Measurements from ENCODE around the gene ASIC1. TPM values are rescaled to one million over a fixed set of nuclear protein-coding genes. Genes with fewer than 3 reads are reported as not detected.

Gene ASIC1
- total and polyA plus RNA-seq, 7 experiments from 2014 or later, result 0.14 to 10.1 (median 1.7) TPM

DNA sequence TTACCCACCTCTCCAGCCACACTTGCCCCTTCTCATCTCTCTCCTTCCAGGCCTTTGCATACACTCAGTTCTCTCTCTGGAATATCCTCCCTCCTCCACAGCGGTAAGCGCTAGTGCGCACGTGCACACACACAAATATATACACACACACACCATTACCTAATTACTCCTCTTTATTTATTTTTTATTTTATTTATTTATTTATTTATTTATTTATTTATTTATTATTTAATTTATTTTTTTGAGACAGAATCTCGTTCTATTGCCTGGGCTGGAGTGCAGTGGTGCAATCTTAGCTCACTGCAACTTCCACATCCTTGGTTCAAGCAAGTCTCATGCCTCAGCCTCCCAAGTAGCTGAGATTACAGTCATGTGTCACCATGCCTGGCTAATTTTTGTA is 11.7 kb downstream of the ASIC1 start:
- Histone ChIP-seq H3K36me3 (ENCODE audit: control insufficient read depth in 2 of 3, insufficient read depth in 3 of 3, low read length in 3 of 3) (no peaks in the 10 kb centered on the region), H3K27ac (ENCODE audit: low read depth, low read length) (no peak overlapping the region), H3K27me3 (ENCODE audit: control insufficient read depth in 2 of 2, insufficient read depth in 2 of 2, low read length in 2 of 2) (no peaks in the 10 kb centered on the region), H3K9me3 (ENCODE audit: control insufficient read depth in 2 of 3, low read length in 3 of 3) (no peaks in the 10 kb centered on the region), H3K4me1 (ENCODE audit: control insufficient read depth in 2 of 2, insufficient read depth in 2 of 2, low read length in 2 of 2) (no peaks in the 10 kb centered on the region), H3K4me3 (ENCODE audit: low read length) (no peak overlapping the region)
- Mint-ChIP-seq H3K9me3 (no peaks in the 10 kb centered on the region), H3K27me3 (no peaks in the 10 kb centered on the region), H3K27ac (no peak overlapping the region), H3K4me1 (peaks cover 0 to 10% (median 8%) of the 10 kb centered on the region in 7 donors), H3K4me3 (no peak overlapping the region), H3K36me3 (no peaks in the 10 kb centered on the region)
- DNase-seq (no peak), ATAC-seq (no peak)
- ChIA-PET CTCF (interaction anchor here (0.7 to 7.2 kb wide), 11 partner anchors 8 to 1485 kb away, joined by 3 to 47 read pairs (median 4); partner anchors contain the start of gene RACGAP1), POLR2A (interaction anchor here (0.8 kb wide), 1 partner anchor 16 kb away, joined by 4 read pairs; no protein-coding TSS in a partner anchor)
- intact Hi-C loops (cut with micrococcal nuclease), result no loop called here

DNA sequence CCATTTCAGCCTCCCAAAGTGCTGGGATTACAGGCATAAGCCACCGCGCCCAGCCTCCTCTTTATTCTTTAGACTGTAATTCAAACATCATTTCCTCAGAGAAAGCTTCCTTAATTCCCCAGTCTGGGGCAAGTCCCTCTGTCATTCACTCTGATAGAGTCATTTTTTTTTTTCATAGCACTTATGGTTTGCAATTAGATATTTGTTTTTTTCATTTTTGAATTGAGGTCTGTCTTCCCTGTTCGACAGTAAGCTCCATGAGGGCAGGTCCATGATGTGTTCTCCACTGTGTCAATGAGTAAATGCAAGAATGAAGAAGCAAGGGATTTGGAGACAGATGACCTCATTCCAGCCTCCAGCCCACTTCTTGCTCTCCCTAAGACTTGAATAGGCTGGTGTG is 12.1 kb downstream of the ASIC1 start:
- no peak overlapping the region for H3K27ac ChIP-seq (ENCODE audit: low read depth, low read length)
- H3K4me3 ChIP-seq (ENCODE audit: low read length), result no peak overlapping the region
- H3K4me3 Mint-ChIP-seq, result no peak overlapping the region
- H3K27me3 ChIP-seq (ENCODE audit: control insufficient read depth in 2 of 2, insufficient read depth in 2 of 2, low read length in 2 of 2), result no peaks in the 10 kb centered on the region
- DNase-seq (no peak), ATAC-seq (no peak)
- ChIA-PET POLR2A (interaction anchor here (0.8 to 1.1 kb wide), 2 partner anchors 15 to 116 kb away, joined by 4 read pairs; no protein-coding TSS in a partner anchor), CTCF (interaction anchor here (0.7 to 7.2 kb wide), 10 partner anchors 8 to 1485 kb away, joined by 3 to 47 read pairs (median 4); partner anchors contain the start of gene RACGAP1)
- no peaks in the 10 kb centered on the region for H3K36me3 ChIP-seq (ENCODE audit: control insufficient read depth in 2 of 3, insufficient read depth in 3 of 3, low read length in 3 of 3)
- H3K4me1 ChIP-seq (ENCODE audit: control insufficient read depth in 2 of 2, insufficient read depth in 2 of 2, low read length in 2 of 2), result no peaks in the 10 kb centered on the region
- no peaks in the 10 kb centered on the region for H3K27me3 Mint-ChIP-seq
- no peaks in the 10 kb centered on the region for H3K9me3 Mint-ChIP-seq
- H3K9me3 ChIP-seq (ENCODE audit: control insufficient read depth in 2 of 3, low read length in 3 of 3), result no peaks in the 10 kb centered on the region
- H3K4me1 Mint-ChIP-seq, result peaks cover 0 to 10% (median 8%) of the 10 kb centered on the region in 7 donors
- no peaks in the 10 kb centered on the region for H3K36me3 Mint-ChIP-seq
- no peak overlapping the region for H3K27ac Mint-ChIP-seq
- intact Hi-C loops (cut with micrococcal nuclease), result no loop called here

- Histone ChIP-seq H3K9me3 (ENCODE audit: control insufficient read depth in 2 of 3, low read length in 3 of 3) (no peaks in the 10 kb centered on the region), H3K36me3 (ENCODE audit: control insufficient read depth in 2 of 3, insufficient read depth in 3 of 3, low read length in 3 of 3) (no peaks in the 10 kb centered on the region), H3K4me1 (ENCODE audit: control insufficient read depth in 2 of 2, insufficient read depth in 2 of 2, low read length in 2 of 2) (peaks cover 0 to 3% of the 10 kb centered on the region in 2 donors), H3K27me3 (ENCODE audit: control insufficient read depth in 2 of 2, insufficient read depth in 2 of 2, low read length in 2 of 2) (no peaks in the 10 kb centered on the region), H3K27ac (ENCODE audit: low read depth, low read length) (no peak overlapping the region), H3K4me3 (ENCODE audit: low read length) (no peak overlapping the region)
- Mint-ChIP-seq H3K9me3 (no peaks in the 10 kb centered on the region), H3K27ac (peak overlapping the region in 4 of 9 donors; percentile 15 to 33 (median 26)), H3K36me3 (no peaks in the 10 kb centered on the region), H3K4me1 (peaks cover 0 to 14% (median 8%) of the 10 kb centered on the region in 7 donors), H3K4me3 (no peak overlapping the region), H3K27me3 (no peaks in the 10 kb centered on the region)
- intact Hi-C loops (cut with micrococcal nuclease), result loop anchor here (1.0 kb wide), 3 partner anchors 31 to 203 kb away; no protein-coding TSS in a partner anchor
- ATAC-seq, result peak; percentile 74
- CTCF ChIA-PET, result interaction anchor here (0.6 to 7.2 kb wide), 18 partner anchors 12 to 434 kb away, joined by 3 to 47 read pairs (median 4); partner anchors contain the start of gene SMARCD1
- POLR2A ChIA-PET, result interaction anchor here (1.0 to 1.1 kb wide), 2 partner anchors 106 to 115 kb away, joined by 3 to 4 read pairs; no protein-coding TSS in a partner anchor
- peak in 8 of 9 donors; percentile 37 to 71 (median 56) for DNase-seq
Observed at GRCh38 chr12:50070314-50071060, 13.1 kb downstream of the ASIC1 start.

DNA sequence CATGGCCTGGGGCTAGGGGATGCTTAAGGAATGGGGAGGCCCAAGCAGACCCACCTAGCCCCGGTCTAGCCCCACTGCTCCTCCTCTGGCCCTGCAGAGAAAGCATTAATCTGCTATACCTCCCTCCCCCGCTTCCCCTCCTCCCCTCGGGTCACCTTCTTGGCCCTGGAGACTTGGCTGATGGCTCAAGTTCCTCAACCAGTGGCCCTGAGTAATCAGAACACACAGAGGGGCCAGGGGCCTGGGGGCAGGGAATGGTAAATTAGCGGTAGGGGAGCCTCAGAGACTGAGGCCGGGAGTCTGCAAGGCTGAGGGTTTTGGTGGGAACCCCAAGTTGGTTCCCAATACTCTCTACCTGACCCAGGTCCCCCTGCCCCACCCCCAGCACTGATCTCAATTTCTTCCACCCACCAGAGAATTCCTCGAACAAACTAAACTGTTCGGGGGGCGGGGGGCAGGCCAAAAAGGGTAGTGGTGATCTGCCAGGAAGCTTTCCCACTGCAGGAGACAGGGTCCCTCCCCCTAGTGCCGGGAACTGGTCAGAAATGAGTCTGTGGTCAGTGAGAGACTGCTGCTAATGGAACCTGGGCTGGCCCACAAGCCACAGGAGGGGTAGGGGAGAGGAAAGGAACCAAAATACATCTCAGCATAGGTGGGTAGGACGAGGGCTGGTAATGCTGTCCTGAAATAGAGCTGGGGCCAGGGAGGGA is 15.0 kb downstream of the ASIC1 start:
- H3K36me3 Mint-ChIP-seq, result no peaks in the 10 kb centered on the region
- no peak overlapping the region for H3K27ac Mint-ChIP-seq
- Histone ChIP-seq H3K27me3 (ENCODE audit: control insufficient read depth in 2 of 2, insufficient read depth in 2 of 2, low read length in 2 of 2) (no peaks in the 10 kb centered on the region), H3K9me3 (ENCODE audit: control insufficient read depth in 2 of 3, low read length in 3 of 3) (no peaks in the 10 kb centered on the region), H3K27ac (ENCODE audit: low read depth, low read length) (no peak overlapping the region), H3K4me3 (ENCODE audit: low read length) (no peak overlapping the region), H3K36me3 (ENCODE audit: control insufficient read depth in 2 of 3, insufficient read depth in 3 of 3, low read length in 3 of 3) (no peaks in the 10 kb centered on the region), H3K4me1 (ENCODE audit: control insufficient read depth in 2 of 2, insufficient read depth in 2 of 2, low read length in 2 of 2) (peaks cover 0 to 4% of the 10 kb centered on the region in 2 donors)
- DNase-seq (no peak), ATAC-seq (no peak)
- intact Hi-C loops (cut with micrococcal nuclease), result no loop called here
- H3K9me3 Mint-ChIP-seq, result no peaks in the 10 kb centered on the region
- CTCF ChIA-PET, result interaction anchor here (0.6 to 2.4 kb wide), 5 partner anchors 62 to 244 kb away, joined by 3 to 19 read pairs (median 4); no protein-coding TSS in a partner anchor
- H3K4me1 Mint-ChIP-seq, result peaks cover 0 to 14% (median 8%) of the 10 kb centered on the region in 7 donors
- POLR2A ChIA-PET, result no interaction called here
- H3K27me3 Mint-ChIP-seq, result no peaks in the 10 kb centered on the region
- no peak overlapping the region for H3K4me3 Mint-ChIP-seq

- no peaks in the 10 kb centered on the region for H3K36me3 Mint-ChIP-seq
- H3K4me1 Mint-ChIP-seq, result peaks cover 0 to 14% (median 8%) of the 10 kb centered on the region in 7 donors
- no peaks in the 10 kb centered on the region for H3K27me3 ChIP-seq (ENCODE audit: control insufficient read depth in 2 of 2, insufficient read depth in 2 of 2, low read length in 2 of 2)
- no peaks in the 10 kb centered on the region for H3K9me3 Mint-ChIP-seq
- H3K27me3 Mint-ChIP-seq, result no peaks in the 10 kb centered on the region
- ChIA-PET POLR2A (interaction anchor here (1.0 kb wide), 1 partner anchor 38 kb away, joined by 3 read pairs; no protein-coding TSS in a partner anchor), CTCF (interaction anchor here (0.7 to 1.5 kb wide), 4 partner anchors 18 to 103 kb away, joined by 3 to 8 read pairs (median 4); no protein-coding TSS in a partner anchor)
- H3K9me3 ChIP-seq (ENCODE audit: control insufficient read depth in 2 of 3, low read length in 3 of 3), result no peaks in the 10 kb centered on the region
- DNase-seq, result no peak
- H3K4me1 ChIP-seq (ENCODE audit: control insufficient read depth in 2 of 2, insufficient read depth in 2 of 2, low read length in 2 of 2), result peaks cover 0 to 4% of the 10 kb centered on the region in 2 donors
- H3K27ac ChIP-seq (ENCODE audit: low read depth, low read length), result no peak overlapping the region
- H3K27ac Mint-ChIP-seq, result no peak overlapping the region
- no peaks in the 10 kb centered on the region for H3K36me3 ChIP-seq (ENCODE audit: control insufficient read depth in 2 of 3, insufficient read depth in 3 of 3, low read length in 3 of 3)
- no peak overlapping the region for H3K4me3 ChIP-seq (ENCODE audit: low read length)
- intact Hi-C loops (cut with micrococcal nuclease), result no loop called here
- no peak overlapping the region for H3K4me3 Mint-ChIP-seq
- ATAC-seq, result no peak
Observed at GRCh38 chr12:50073206-50073605, 15.8 kb downstream of the ASIC1 start.

GRCh38 chr12:50073712-50074111 is 16.3 kb downstream of the ASIC1 start:
- no peak overlapping the region for H3K4me3 Mint-ChIP-seq
- DNase-seq (no peak), ATAC-seq (no peak)
- peaks cover 0 to 14% (median 8%) of the 10 kb centered on the region in 7 donors for H3K4me1 Mint-ChIP-seq
- Histone ChIP-seq H3K27ac (ENCODE audit: low read depth, low read length) (no peak overlapping the region), H3K36me3 (ENCODE audit: control insufficient read depth in 2 of 3, insufficient read depth in 3 of 3, low read length in 3 of 3) (no peaks in the 10 kb centered on the region), H3K4me3 (ENCODE audit: low read length) (no peak overlapping the region), H3K4me1 (ENCODE audit: control insufficient read depth in 2 of 2, insufficient read depth in 2 of 2, low read length in 2 of 2) (peaks cover 0 to 4% of the 10 kb centered on the region in 2 donors), H3K27me3 (ENCODE audit: control insufficient read depth in 2 of 2, insufficient read depth in 2 of 2, low read length in 2 of 2) (no peaks in the 10 kb centered on the region), H3K9me3 (ENCODE audit: control insufficient read depth in 2 of 3, low read length in 3 of 3) (no peaks in the 10 kb centered on the region)
- POLR2A ChIA-PET, result interaction anchor here (1.0 kb wide), 1 partner anchor 38 kb away, joined by 3 read pairs; no protein-coding TSS in a partner anchor
- intact Hi-C loops (cut with micrococcal nuclease), result loop anchor here in 1 of 2 donors (2.0 kb wide), 1 partner anchor 241 kb away; no protein-coding TSS in a partner anchor
- CTCF ChIA-PET, result interaction anchor here (0.7 to 1.5 kb wide), 4 partner anchors 18 to 102 kb away, joined by 3 to 8 read pairs (median 4); no protein-coding TSS in a partner anchor
- no peaks in the 10 kb centered on the region for H3K27me3 Mint-ChIP-seq
- no peak overlapping the region for H3K27ac Mint-ChIP-seq
- H3K9me3 Mint-ChIP-seq, result no peaks in the 10 kb centered on the region
- no peaks in the 10 kb centered on the region for H3K36me3 Mint-ChIP-seq

Data from naive thymus-derived CD4-positive, alpha-beta T cell (primary cell).